ENCODE data around the gene C12orf42. TPM values are rescaled to one million over a fixed set of nuclear protein-coding genes. Genes with fewer than 3 reads are reported as not detected.

C12orf42 gene
- total RNA-seq, 1 experiment from 2014 or later: not detected

DNA sequence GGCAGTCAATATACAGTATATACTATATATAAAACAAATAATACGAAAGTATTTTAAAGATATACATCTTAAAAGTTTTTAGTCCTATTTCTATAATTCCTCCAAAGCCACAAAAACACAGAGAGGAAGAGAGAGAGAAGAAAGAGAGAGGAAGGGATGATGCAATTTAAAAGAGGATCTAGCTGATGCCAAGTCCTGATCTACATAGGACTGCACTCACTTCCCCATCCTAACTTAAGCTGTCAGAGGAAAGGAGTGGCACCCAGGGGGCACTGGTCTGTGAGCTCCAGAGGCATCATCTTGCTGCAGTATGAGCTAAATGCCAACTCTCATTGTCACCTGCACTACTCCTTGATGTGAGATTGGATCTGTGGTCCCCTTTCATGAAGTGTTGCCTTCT is 95.8 kb downstream of the C12orf42 start:
- Histone ChIP-seq H3K4me3 (ENCODE audit: low read length) (no peak overlapping the region), H4K20me1 (ENCODE audit: low read length) (no peaks in the 10 kb centered on the region), H3K36me3 (ENCODE audit: low read depth, low read length) (no peaks in the 10 kb centered on the region), H3K9me3 (ENCODE audit: low read length) (no peaks in the 10 kb centered on the region), H3K27ac (ENCODE audit: low read length) (no peak overlapping the region), H3K79me2 (ENCODE audit: low read length) (no peaks in the 10 kb centered on the region), H3K4me2 (ENCODE audit: low read length) (no peak overlapping the region), H2AFZ (ENCODE audit: low read length) (no peak overlapping the region), H3K4me1 (ENCODE audit: insufficient read depth, low read length) (peaks cover 17% of the 10 kb centered on the region), H3K9me2 (replicated peaks; ENCODE audit: low read length) (no peaks in the 10 kb centered on the region), H3K9ac (ENCODE audit: low read length) (no peak overlapping the region), H3F3A (ENCODE audit: low read length, unreplicated experiment) (no peaks in the 10 kb centered on the region), H3K27me3 (ENCODE audit: low read length) (peaks cover 11% of the 10 kb centered on the region; the same call in 1 of the 2 replicates)
- no TSS peak for BruUV-seq (replicated peaks)
- intact Hi-C loops (cut with micrococcal nuclease): loop anchor here (10.0 kb wide), 1 partner anchor 185 kb away; no protein-coding TSS in a partner anchor
- no peak for ATAC-seq
- TF ChIP-seq, protein P1, sequence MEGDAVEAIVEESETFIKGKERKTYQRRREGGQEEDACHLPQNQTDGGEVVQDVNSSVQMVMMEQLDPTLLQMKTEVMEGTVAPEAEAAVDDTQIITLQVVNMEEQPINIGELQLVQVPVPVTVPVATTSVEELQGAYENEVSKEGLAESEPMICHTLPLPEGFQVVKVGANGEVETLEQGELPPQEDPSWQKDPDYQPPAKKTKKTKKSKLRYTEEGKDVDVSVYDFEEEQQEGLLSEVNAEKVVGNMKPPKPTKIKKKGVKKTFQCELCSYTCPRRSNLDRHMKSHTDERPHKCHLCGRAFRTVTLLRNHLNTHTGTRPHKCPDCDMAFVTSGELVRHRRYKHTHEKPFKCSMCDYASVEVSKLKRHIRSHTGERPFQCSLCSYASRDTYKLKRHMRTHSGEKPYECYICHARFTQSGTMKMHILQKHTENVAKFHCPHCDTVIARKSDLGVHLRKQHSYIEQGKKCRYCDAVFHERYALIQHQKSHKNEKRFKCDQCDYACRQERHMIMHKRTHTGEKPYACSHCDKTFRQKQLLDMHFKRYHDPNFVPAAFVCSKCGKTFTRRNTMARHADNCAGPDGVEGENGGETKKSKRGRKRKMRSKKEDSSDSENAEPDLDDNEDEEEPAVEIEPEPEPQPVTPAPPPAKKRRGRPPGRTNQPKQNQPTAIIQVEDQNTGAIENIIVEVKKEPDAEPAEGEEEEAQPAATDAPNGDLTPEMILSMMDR (conservative IDR thresholded peaks at IDR 0.05; ENCODE audit: low read depth, low read length): no peak
- no peak for TF ChIP-seq EZH2phosphoT487 (IDR thresholded peaks at IDR 0.05; ENCODE audit: borderline replicate concordance, low read length)
- TF ChIP-seq EZH2 (IDR thresholded peaks at IDR 0.05; ENCODE audit: low read length, unreplicated experiment): no peak
- DNase-seq: no peak
- ChIA-PET POLR2A (ENCODE audit: unreplicated experiment) (no interaction called here), CTCF (no interaction called here)

DNA sequence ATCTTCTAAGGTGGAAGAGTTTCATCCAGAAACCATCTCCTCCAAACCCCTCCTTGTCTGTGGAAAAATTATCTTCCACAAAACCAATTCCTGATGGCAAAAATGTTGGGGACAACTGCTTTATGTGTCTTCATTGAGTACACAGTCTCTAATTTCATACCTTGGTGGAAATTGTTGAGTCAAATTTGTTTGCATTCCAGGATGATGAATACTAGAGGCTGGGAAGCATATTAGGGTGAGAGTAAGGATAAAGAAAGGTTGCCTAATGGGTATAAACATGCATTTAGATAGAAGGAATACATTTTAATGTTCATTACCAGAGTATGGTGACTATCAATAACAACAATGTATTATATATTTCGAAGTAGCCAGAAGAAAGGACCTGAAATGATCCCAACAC is 98.2 kb downstream of the C12orf42 start:
- intact Hi-C loops (cut with micrococcal nuclease): loop anchor here (10.0 kb wide), 1 partner anchor 183 kb away; no protein-coding TSS in a partner anchor
- Histone ChIP-seq H3K4me1 (ENCODE audit: insufficient read depth, low read length) (peaks cover 17% of the 10 kb centered on the region), H3K36me3 (ENCODE audit: low read depth, low read length) (no peaks in the 10 kb centered on the region), H3K27ac (ENCODE audit: low read length) (no peak overlapping the region), H3F3A (ENCODE audit: low read length, unreplicated experiment) (no peaks in the 10 kb centered on the region), H2AFZ (ENCODE audit: low read length) (no peak overlapping the region), H3K4me3 (ENCODE audit: low read length) (no peak overlapping the region), H3K9me3 (ENCODE audit: low read length) (no peaks in the 10 kb centered on the region), H4K20me1 (ENCODE audit: low read length) (no peaks in the 10 kb centered on the region), H3K79me2 (ENCODE audit: low read length) (no peaks in the 10 kb centered on the region), H3K9ac (ENCODE audit: low read length) (no peak overlapping the region), H3K4me2 (ENCODE audit: low read length) (peak overlapping the region; percentile 12; the same call in 1 of the 2 replicates), H3K9me2 (replicated peaks; ENCODE audit: low read length) (no peaks in the 10 kb centered on the region), H3K27me3 (ENCODE audit: low read length) (no peaks in the 10 kb centered on the region)
- peak; percentile 72 for DNase-seq
- TF ChIP-seq EZH2phosphoT487 (IDR thresholded peaks at IDR 0.05; ENCODE audit: borderline replicate concordance, low read length) (no peak), EZH2 (IDR thresholded peaks at IDR 0.05; ENCODE audit: low read length, unreplicated experiment) (no peak)
- TF ChIP-seq, protein P1 (conservative IDR thresholded peaks at IDR 0.05; ENCODE audit: low read depth, low read length): no peak
- no TSS peak for BruUV-seq (replicated peaks)
- CTCF ChIA-PET: no interaction called here
- no peak for ATAC-seq
- POLR2A ChIA-PET (ENCODE audit: unreplicated experiment): no interaction called here

DNA sequence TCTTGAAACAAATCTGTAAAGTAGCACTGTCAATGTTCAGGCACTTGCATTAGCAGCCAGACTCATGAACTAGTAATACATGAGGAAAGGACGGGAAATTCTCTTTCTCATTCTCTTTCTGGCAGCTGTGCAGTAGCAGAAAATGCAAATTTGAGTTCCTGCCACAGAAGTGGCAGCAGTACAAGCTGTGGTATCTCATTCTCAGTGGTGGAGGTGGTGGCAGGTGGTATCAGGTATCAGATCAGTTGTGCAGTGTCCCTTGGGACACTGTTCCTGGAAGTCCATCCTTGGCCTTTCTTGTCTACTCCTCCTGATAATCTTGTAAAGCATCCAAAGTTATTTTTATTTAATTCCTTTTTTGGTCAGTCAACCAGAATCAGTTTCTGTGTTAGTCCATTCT is 103.0 kb downstream of the C12orf42 start:
- H3K27me3 ChIP-seq (ENCODE audit: low read length): peaks cover 10% of the 10 kb centered on the region; the same call in 1 of the 2 replicates
- H3K4me1 ChIP-seq (ENCODE audit: insufficient read depth, low read length): peaks cover 8% of the 10 kb centered on the region
- ATAC-seq: no peak
- H3K4me2 ChIP-seq (ENCODE audit: low read length): no peak overlapping the region
- TF ChIP-seq EZH2phosphoT487 (IDR thresholded peaks at IDR 0.05; ENCODE audit: borderline replicate concordance, low read length) (no peak), EZH2 (IDR thresholded peaks at IDR 0.05; ENCODE audit: low read length, unreplicated experiment) (no peak)
- TF ChIP-seq, protein P1 (conservative IDR thresholded peaks at IDR 0.05; ENCODE audit: low read depth, low read length): no peak
- no peak overlapping the region for H3K9ac ChIP-seq (ENCODE audit: low read length)
- H3F3A ChIP-seq (ENCODE audit: low read length, unreplicated experiment): no peaks in the 10 kb centered on the region
- no peaks in the 10 kb centered on the region for H3K9me2 ChIP-seq (replicated peaks; ENCODE audit: low read length)
- ChIA-PET CTCF (no interaction called here), POLR2A (ENCODE audit: unreplicated experiment) (no interaction called here)
- H2AFZ ChIP-seq (ENCODE audit: low read length): no peak overlapping the region
- no peaks in the 10 kb centered on the region for H3K9me3 ChIP-seq (ENCODE audit: low read length)
- intact Hi-C loops (cut with micrococcal nuclease): loop anchor here (10.0 kb wide), 1 partner anchor 178 kb away; no protein-coding TSS in a partner anchor
- H3K4me3 ChIP-seq (ENCODE audit: low read length): no peak overlapping the region
- no peaks in the 10 kb centered on the region for H4K20me1 ChIP-seq (ENCODE audit: low read length)
- no peaks in the 10 kb centered on the region for H3K79me2 ChIP-seq (ENCODE audit: low read length)
- H3K36me3 ChIP-seq (ENCODE audit: low read depth, low read length): no peaks in the 10 kb centered on the region
- DNase-seq: no peak
- no TSS peak for BruUV-seq (replicated peaks)
- H3K27ac ChIP-seq (ENCODE audit: low read length): no peak overlapping the region
